ENCODE results near the gene CISH.

Gene CISH, protein sequence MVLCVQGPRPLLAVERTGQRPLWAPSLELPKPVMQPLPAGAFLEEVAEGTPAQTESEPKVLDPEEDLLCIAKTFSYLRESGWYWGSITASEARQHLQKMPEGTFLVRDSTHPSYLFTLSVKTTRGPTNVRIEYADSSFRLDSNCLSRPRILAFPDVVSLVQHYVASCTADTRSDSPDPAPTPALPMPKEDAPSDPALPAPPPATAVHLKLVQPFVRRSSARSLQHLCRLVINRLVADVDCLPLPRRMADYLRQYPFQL
- 9.9 to 129 (median 27.0) reads per million in 18 experiments for total RNA-seq

DNA sequence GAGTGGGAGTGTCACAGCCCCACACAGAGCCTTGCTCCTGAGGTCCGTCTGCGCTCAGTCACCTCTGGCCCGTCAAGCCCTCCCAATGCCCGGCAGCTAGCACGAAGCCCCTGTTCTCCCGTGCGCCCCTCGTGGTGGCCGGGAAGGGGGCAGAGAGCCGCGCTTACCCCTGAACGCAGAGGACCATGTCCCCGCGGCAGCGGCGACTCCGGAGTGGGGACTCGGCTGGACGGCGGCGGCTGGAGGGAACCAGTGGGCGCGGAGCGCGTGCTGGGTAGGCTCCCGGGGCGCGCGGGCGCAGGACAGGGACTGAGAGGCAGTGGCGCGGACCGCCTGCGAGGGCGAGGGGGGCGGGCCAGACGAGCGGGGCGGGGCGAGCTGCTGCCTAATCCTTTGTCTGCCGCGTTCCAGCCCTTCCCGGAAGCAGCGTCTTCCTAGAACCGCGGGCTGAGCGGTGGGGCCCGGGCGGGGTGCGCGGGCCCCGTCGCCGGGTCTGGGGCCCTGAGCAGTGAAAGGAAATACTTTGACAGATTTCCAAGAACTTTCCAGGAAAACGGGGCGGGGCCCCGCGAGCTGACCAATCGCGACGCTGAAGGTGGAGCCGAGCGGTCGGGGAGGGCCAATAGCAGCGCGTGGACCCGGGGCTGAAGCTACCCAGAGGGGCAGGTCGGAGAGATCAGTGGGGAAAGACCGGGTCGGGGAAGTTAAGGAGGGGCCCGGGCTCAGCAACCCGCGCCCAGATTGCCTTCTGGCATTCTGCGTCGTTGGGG is at the start of gene CISH:
Gene CISH (minus strand): TSS at position 311 of the 770 bp plus-strand sequence. CDS start 124 bp downstream, at position 187.
- peak; percentile 100 for DNase-seq

DNA sequence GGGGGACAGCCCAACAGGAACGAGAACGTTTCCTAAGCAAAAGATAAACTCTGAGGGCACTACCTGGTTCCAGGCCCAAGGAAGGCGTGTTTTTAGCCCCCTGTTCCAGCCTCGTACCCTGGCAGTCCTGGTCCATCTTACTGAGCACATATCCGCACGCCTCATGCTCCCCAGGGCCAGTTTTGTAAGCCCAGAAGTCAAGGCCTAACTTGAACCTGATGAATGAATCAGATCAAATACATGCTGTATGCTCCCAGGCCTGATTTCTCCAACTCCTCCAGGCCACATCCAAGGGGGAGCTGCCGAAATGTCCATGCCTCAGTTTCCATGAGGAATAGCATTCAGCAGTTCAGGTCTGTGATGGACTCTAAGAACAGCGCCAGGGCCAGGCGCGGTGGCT is 48.8 kb upstream of the CISH start:
- DNase-seq: no peak

DNA sequence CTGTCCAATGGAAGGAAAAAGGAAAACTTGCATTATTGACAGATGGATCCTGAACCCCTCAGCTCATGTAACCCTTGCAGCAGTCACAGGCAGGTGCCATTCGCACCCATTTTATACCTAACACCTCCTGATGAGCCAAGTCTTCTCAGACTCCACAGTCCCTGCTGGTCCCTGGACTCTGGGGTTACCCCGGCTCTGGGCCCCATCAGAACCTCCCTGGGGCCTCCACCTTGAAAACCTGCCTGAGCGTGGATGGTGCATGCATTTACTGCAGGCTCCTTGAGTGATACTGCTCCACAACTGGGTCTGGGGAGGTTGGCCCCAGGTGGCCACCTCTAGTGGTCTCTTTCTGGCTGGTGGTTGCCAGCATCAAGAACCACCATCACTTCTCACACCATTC is 47.3 kb upstream of the CISH start:
- no peak for DNase-seq

DNA sequence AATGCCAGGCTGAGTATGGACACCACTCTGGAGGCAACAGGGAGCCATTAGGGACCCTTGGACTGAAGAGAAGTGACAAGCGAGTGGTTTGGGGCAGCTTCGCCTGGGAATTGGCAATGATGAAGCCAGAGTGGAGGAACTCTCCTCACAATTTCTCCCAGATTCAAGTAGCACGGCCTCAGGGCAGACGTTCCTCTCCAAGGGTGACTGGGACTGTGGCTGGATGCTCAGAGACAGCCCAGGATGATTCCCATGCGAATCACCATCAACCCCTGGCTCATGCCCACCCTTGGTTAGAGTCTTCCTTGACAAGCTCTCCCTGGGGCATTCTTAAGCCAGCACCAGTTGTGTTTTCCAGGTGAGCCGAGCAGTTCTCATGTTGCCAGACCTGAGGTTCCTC is 46.8 kb upstream of the CISH start:
- no peak for DNase-seq

DNA sequence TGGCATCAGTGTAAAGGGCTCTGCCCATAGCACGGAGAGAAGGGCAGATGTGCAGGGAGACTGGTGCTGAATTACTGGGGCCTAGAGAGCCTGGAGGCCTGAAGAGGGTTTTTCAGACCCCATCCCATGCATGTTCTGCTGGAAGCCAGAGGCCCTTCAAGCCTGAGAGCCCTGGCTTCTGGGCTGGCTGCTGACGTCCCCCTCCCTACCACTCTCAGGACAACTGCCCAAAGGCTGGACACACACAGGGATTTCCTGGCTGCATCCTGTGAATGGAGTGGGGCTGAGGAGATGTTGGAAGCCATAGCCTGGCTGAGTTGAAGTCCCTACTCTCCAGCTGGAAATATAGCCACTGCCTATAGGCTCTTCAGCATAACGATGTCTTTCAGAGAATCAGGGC is 46.2 kb upstream of the CISH start:
- DNase-seq: no peak

DNA sequence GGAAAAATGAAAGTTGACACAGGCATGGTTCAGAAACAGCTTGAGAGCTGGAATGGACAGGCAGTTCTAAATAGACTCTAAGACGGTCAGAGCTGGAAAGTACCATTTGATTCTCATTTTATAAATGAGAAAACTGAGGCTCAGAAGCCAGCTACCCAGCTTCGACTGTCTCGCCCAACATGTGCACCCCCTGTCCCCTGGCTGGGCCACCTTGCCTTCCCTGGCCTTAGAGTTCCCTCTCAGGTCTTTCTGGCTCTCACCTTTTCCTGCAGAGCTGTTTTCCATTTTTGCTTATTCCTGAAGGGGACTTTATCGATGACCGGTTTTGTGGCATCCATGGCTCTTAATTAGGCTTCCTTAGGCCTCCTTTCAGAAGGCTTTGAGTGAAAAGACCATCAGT is 45.8 kb upstream of the CISH start:
- DNase-seq: no peak

DNA sequence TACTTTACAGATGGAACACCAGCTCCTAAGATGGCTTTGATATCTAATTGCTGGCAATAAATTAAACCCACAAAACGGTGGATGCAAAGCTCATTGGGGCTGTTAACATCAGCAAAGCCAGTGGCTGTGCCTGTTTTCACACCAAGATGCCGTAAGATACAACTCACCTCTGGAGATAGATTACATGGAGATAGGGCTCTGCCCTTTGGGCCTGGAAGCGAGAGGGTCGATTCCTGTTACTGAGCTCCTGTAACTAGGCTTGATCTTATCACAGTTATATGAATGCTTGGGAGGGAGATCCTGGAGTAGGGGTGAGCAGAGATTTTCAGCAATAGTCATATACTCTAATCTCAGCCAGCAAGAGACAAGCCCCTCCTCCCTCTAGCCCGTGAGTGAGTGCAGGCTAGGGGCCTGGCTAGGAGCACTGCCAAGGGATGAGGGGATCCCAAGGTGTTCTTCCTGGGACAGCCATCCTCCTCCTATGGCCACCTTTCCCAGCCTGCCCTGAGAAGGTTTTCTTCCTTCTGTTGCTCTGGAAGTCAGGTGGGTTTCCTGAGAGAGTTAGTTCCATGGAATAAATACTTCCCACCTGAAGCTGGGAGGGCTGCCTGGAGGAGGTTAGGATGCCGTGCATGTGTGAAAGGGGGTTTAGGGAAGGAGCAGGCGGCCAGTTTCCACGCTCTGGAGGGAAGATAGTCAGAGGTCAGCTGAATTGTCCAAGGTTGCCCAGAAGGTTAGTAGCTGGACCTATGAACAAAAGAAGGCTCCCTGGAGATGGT is 45.0 kb upstream of the CISH start:
- no peak for DNase-seq

DNA sequence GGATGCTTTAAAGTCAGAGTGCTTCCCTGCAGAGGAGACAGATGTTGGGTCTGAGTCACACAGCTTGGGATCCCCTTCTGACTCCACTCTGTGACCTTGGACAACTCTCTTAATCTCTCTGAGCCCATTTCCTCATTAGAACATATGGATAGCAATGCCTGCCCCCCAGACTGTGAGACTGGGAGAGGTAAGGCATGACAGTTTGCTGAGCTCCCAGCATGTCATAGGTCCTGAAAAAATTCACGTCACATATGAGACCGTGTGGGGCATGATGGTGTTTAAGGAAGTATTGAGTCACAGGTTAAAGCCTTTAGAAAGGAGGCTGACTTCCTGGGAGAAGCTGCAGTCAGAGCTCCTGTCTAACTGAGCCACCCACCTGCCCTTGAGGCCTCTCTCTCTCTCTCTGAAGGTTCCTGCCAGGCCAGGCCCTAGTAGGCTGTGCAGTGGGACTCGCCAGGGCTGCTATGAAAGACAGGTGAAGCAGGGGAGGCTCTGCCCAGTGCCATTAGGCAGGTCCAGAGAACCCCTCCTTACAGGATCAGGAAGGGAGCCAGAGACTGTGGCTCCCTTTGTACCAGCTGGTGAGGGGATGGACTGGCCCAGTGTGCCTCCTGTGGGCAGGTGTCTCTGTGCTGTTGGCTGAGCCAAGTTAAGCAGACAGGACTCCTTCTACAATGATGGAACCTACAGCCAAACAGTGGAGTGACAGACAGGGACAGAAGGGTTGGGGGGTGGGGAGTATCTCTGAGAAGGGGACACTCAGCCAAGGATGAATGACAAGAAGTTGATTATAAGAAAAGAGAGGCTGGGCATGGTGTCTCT is 43.6 kb upstream of the CISH start:
- DNase-seq: peak; percentile 55 to 76

DNA sequence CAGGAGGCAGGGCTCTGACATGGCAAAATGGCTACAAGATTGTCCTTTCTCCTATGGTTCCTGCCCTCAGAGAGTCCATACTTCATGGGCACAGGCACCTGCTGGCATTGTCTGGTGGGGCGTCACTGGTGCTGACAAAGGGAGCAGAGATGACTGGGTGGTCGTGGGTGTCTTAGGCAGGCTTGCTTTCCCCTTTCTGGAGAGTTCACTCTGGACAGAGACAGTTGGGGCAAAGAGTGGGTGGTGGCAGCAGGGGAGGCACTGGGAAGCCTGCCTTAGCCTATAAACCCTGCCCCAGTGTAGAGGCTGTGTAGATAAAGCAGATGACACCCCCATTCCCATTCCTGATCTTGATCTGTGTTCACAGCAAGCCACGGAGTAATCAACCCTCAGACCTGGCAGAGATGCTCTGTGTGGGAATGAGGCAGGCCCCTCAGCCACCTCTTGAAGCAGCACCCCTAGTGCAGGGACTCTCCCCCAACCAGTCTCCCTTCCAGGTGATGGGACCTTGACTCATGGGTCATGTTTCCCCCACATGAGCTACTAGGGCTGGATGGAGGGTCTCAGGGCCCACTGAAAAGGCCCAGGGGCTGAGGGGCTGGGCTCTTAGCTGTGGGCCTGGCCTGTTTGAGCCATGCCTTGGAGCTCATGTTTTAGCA is 42.5 kb upstream of the CISH start:
- peak in 1 of 2 donors; percentile 43 for DNase-seq

DNA sequence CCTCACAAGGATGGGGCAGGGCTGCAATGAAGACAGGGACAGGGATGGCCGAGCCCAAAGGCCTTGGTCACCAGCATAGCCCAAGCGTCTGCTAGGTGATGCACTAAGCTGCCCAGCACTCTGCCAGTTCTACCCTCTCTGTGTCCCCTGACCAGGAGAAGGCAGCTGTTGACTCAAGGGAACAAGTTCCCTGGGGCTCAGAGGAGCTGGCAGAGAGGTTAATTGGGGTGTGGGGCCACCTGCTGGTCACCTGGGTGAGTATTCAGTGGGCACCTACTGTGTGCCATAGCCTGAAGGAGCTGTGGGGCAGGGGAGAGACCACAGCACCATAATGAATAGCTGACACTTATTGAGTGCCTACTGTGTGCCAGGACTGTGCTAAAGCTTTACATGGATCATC is 41.1 kb upstream of the CISH start:
- peak in 1 of 2 donors; percentile 51 for DNase-seq

DNA sequence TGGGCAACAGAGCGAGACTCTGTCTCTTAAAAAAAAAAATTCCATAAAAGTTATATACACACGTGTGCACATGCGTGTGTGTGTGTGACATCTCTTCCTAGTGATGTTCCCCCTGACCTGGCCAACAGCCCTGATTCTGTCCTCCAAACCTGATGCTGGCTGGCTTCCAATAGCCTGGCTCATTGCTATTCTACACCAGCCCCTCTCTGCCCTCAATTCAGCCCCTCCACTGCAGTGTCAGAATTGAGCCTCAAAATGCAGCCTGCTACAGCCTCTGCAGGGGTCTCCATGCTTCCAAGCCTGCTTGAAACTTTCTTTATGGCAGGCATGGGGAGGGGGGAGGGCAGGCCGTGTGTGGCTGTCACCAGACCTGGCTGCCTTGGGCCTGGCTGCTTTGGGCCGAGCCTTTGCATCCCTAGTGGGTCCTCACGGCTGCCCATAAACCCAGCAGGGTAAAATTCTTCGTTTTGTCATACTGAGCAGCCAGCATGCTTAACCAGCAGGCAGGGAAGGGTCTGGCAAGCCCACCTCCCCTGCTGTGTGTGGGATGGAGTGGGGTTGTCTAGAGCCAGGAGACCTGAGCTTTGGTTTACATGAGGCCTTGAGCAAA is 40.5 kb upstream of the CISH start:
- no peak for DNase-seq

DNA sequence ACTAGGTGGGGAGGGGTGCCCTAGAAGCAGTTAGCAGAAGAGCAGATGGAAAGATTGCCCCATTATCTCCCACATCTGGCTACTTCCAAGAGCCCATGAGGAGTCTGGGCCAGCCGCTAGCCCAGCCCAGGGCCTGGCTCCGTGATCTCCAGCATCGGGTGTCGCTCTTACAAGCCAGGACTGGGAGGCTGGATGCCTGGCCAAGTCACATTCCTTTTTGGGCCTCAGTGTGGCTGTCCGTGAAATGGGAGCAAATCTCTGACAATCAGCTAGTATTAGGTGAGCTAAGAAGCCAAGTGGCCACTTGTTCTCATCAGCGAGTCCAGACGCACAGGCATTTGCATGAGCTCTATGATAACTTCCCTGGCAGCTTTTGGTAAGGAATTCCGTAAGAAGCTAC is 39.9 kb upstream of the CISH start:
- DNase-seq: no peak

DNA sequence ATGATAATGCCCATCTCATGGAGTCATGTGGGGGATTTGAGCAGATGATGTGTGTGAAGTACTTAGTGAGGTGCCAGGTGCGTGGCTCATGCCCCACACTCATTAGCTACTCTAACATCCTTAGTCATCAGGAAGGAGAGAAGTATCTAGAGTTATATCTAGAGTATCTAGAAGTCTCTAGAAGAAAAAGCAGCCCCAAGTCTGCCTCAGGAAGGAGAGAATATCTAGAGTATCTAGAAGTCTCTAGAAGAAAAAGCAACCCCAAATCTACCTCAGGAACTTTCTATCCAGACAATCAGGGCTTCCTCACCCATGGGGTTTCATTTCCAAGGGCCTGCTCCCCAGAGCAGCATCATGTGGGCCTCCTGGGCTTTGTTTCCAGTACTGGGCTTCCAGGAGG is 38.4 kb upstream of the CISH start:
- no peak for DNase-seq

DNA sequence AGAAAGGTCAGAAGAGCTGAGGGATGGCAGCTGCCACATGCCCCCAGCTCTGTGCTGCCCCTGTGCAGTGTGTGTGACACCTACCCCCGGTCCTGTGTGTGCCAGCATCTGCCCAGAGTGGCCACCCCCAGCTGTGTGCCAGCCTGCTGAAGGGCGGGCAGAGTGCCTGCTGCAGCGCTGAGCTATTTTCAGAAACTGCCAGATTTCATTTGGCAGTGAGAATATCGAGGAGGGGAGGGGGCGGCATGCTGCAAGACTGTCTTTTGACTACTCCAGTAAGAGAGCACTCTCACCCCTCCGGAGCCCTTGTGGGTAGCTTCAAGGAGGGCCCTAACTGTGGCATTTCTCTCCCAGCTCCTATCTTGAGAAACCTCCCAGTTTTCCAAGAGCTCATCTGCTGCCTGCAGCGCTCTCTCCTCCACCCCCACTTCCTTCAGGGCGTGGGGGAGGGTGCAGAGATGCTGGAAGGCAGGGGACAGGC is 37.9 kb upstream of the CISH start:
- DNase-seq: no peak

DNA sequence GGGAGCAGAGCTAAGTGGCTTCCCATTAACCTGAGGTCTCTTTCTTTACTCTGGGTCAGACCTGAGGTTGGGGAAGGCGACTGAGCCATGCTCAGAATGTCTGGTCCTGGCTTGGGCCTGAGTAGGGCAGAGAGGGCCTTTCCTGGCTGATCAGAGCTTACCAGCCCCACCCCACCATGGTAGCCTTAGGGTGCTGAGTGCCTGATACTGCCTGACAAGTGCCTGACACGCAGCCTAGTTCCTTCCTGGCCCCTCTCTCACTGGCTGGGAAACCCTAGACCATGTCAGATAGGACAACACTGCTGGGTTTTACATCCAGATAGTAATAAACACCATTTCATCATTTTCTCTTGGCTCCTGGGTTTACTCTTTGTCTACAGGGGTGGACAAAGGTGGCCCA is 37.4 kb upstream of the CISH start:
- DNase-seq: no peak

DNA sequence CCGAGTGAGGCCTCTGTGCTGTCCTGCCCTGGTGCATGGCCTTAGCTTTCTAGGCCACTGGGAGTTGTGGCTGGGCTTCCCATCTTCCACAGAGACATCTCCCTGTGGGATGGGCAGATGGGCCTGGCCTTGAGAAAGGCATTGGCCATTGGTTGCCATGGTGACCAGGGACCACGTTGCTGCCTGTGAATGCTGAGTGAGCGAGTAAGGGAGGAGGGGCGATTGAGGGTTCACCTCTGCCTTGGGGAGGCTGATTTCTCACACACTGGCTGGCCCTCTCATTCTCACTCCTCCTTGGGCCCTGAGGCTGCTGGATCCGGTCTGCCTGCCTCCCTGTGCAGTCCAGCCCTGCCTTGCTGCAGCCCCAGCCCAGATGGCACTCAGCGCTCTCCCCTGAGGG is 36.7 kb upstream of the CISH start:
- DNase-seq: no peak

DNA sequence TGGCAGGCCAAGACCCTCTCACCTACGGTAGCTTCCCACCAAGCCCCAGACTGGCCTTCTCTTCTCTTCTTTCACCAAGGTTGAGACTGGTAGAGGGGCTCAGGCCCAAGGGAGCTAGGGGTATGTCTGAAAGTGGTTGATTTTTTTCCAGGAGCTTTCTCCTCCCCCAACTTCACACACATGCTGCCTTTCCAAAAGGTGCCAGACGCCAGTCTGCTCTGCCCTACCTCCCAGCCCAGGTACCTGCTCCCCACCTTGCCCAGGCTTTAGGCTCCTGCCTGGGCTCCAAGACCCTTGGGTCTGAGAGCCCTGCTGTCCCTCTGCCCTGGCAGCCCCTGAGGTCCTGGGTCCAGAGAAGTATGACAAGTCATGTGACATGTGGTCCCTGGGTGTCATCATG is 33.8 kb upstream of the CISH start:
- no peak for DNase-seq

DNA sequence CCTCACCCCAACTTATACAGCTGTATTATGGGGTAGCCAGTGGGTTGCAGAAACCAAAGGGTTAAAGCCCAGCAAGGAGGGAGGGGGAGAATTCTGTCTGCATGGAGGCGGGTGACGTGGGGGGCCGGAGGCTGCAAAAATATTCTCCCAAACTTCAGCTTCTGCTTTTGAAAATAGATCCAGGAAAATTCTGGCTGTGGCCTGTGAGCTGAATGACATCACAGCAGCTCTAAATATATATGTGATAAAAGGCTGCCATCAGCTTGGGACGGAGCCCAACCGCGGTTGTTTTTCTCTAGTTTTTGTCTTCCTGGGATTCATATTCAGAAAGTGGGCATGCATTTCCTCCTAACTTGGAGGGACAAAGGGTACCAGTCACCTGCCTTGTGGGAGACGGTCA is 33.0 kb upstream of the CISH start:
- DNase-seq: no peak

DNA sequence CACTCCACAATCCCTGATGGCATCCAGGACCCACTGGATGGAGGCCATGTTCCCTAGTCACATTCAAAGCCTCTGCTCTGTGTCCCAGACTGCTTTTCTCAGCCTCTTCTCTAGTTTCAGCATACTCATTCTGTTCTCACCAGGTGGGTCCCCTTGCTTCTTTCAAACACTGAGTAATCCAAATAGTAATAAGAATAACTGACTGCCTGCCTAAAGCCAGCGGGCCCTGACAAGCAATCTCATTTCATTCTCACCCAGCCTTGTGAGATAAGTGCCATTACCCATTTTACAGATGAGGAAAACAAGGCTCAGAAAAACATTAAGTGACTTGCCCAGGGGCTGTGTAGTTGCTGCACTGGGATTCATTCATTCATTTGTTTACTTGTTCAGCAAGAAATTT is 30.8 kb upstream of the CISH start:
- no peak for DNase-seq

DNA sequence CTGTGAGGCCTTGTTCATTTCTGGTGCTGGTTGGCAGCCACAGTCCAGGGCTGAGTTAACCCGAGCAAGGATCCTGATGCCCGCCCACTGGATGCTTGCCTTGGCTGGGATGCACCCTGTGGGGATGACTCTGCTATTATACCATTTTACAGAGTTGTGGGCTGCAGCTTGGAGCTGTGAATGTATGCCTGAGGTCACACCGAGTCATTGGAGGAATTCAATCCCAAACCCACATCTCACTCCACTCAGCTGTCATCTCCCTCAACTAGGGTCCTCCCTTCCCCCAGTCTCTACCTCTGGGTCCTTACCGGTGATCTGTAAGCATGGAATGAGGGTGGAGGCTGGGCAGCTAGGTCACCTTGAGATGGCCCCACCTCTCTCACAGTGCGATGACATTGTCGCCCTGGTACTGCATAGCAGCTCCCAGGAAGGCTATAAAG is 27.5 kb upstream of the CISH start:
- DNase-seq: peak in 1 of 2 donors; percentile 71

DNA sequence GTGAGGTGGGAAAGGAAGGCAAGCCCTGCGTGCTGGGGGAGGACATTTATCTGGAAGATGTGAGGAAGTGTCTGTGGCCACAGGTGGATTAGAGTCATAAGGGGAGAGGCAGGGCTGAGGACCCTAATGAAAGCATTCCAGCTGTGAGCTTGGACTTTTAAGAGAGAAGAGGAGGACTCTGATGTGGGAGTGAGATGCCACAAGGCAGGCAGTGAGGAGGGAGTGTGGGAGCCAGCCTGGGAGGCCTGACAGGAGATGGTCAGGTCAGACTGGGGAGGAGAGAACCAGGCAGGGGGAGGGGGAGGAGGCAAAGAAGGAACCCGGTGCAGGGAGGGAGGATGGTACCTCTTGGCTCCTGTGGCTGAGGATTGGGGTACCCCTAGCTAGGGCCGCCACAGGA is 26.4 kb upstream of the CISH start:
- DNase-seq: no peak

Data from inflammatory macrophage (primary cell).